Activated naive CD8-positive, alpha-beta T cell treated with anti-CD3 and anti-CD28 coated beads, Interleukin-2, amount 10 ng/mL, durations not matched to agents 7 days and 5 days (primary cell): ENCODE data around the gene YKT6. TPM values are rescaled to one million over a fixed set of nuclear protein-coding genes. Genes with fewer than 3 reads are reported as not detected.

Source experiments
- ATAC-seq: fragments of 150-1000 bp; cut with Tn5 transposase; one replicate; pipeline ENCODE4 v1.10.0; 2021; ENCODE audit warnings: low read depth, moderate library complexity
- POLR2A ChIA-PET: fragments of 350-600 bp; sonication (Branson Sonifier 250); formaldehyde crosslinking; loops from one replicate; lab custom pipeline; 2021; ENCODE audit warnings: antibody characterized with exemption; lab: Charles Lee
- DNase-seq: peaks from one replicate; pipeline ENCODE4 v3.0.0; 2021
- H3K27ac Mint-ChIP-seq: one replicate; pipeline ENCODE4 v1.8.0; 2022; ENCODE audit warnings: mild to moderate bottlenecking, mixed read lengths
- H3K27me3 Mint-ChIP-seq: one replicate; pipeline ENCODE4 v1.8.0; 2022; ENCODE audit warnings: mild to moderate bottlenecking, moderate library complexity, mixed read lengths
- H3K36me3 Mint-ChIP-seq: one replicate; pipeline ENCODE4 v1.8.0; 2021; ENCODE audit warnings: mild to moderate bottlenecking, mixed read lengths
- H3K4me1 Mint-ChIP-seq: one replicate; pipeline ENCODE4 v1.8.0; 2021; ENCODE audit warnings: mixed read lengths
- H3K4me3 Mint-ChIP-seq: one replicate; pipeline ENCODE4 v1.8.0; 2022; ENCODE audit warnings: mild to moderate bottlenecking, moderate library complexity, mixed read lengths
- H3K9me3 Mint-ChIP-seq: one replicate; pipeline ENCODE4 v1.8.0; 2021; ENCODE audit warnings: mixed read lengths
- total RNA-seq, 2 experiments: library from RNA; stranded (reverse); gene quantifications; one replicate each; pipeline ENCODE4 v1.2.3, GENCODE V29; 2021

YKT6 gene
- total RNA-seq, 2 experiments from 2014 or later, result 58.9 to 62.4 TPM

DNA sequence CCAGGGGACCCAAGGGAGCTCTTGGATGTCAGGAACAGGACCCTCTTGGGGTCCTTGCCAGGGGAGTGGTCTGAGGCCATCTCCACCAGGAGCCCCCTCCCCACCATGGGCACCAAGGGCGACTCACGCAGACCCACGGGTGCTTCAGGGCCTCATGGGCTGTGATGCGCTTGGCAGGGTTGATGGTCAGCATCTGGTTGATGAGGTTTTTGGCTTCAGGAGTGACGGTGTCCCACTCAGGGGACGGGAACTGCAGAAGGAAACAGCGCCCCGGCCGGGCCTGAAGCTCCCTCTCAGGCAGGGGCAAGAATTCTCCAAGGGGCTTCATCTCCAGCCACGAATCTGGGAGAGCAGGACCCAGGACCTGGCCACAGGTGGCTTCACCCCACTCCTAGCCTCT lies 41.3 kb downstream of the YKT6 start:
- ATAC-seq (no peak), DNase-seq (no peak)
- H3K4me1 Mint-ChIP-seq, result peaks cover 2% of the 10 kb centered on the region
- H3K27ac Mint-ChIP-seq, result no peak overlapping the region
- no peaks in the 10 kb centered on the region for H3K9me3 Mint-ChIP-seq
- POLR2A ChIA-PET, result interaction anchor here (1.4 to 2.1 kb wide), 2 partner anchors 16 to 323 kb away, joined by 6 to 7 read pairs; no protein-coding TSS in a partner anchor
- no peaks in the 10 kb centered on the region for H3K27me3 Mint-ChIP-seq
- H3K36me3 Mint-ChIP-seq, result no peaks in the 10 kb centered on the region
- H3K4me3 Mint-ChIP-seq, result no peak overlapping the region

DNA sequence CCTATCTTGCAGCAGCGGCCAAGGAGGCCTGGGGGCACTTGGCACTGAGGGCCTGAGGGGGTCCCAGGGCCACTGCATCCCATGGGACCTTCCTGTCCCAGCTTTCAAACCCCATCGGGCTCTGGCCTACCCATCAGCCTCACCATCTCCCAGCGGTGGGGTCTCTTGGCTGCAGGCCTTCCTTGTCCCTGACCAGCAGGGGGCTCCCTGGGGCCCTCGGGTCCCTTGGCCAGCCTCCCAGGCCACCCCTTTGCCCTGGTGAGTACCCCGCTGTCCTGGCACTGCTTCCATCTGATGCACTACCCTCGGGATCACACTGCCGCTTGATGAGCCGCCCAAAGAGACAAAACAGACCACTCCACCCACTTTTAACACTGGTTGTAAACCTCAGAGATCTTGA lies 43.5 kb downstream of the YKT6 start:
- POLR2A ChIA-PET, result interaction anchor here (0.9 kb wide), 1 partner anchor 14 kb away, joined by 3 read pairs; no protein-coding TSS in a partner anchor
- DNase-seq (peak; percentile 57), ATAC-seq (no peak)
- Mint-ChIP-seq H3K27ac (no peak overlapping the region), H3K27me3 (no peaks in the 10 kb centered on the region), H3K4me3 (no peak overlapping the region), H3K36me3 (no peaks in the 10 kb centered on the region), H3K4me1 (peaks cover 3% of the 10 kb centered on the region), H3K9me3 (no peaks in the 10 kb centered on the region)

DNA sequence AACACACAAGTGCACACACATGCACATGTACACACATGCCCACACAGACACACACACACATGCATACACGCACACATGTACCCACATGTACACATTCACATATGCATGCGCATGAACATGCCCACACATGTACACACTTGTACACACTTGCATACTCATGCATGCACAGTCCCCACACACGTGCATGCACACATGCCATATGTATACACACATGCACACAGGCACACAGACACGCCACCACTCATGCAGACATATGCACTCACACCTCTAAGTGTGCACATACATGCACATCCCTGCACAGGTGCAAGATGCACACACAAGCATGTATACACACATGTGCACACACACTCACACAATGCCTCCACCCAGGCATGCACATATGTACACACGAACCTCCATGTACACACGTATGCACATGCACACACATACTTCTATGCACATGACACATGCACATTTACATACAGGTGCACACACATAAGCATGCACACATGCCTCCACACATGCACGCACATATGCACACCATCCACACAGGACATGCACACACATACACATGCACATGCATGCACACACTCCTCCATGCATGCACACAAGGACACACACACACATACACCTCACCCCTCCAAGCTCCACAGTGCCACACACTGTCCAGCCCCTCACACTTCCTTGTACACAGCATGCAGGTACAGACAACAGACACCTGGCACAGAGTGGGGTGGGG lies 45.8 kb downstream of the YKT6 start:
- DNase-seq (no peak), ATAC-seq (no peak)
- Mint-ChIP-seq H3K27ac (no peak overlapping the region), H3K4me3 (no peak overlapping the region), H3K36me3 (no peaks in the 10 kb centered on the region), H3K4me1 (peaks cover 3% of the 10 kb centered on the region), H3K27me3 (no peaks in the 10 kb centered on the region), H3K9me3 (no peaks in the 10 kb centered on the region)
- POLR2A ChIA-PET, result no interaction called here

DNA sequence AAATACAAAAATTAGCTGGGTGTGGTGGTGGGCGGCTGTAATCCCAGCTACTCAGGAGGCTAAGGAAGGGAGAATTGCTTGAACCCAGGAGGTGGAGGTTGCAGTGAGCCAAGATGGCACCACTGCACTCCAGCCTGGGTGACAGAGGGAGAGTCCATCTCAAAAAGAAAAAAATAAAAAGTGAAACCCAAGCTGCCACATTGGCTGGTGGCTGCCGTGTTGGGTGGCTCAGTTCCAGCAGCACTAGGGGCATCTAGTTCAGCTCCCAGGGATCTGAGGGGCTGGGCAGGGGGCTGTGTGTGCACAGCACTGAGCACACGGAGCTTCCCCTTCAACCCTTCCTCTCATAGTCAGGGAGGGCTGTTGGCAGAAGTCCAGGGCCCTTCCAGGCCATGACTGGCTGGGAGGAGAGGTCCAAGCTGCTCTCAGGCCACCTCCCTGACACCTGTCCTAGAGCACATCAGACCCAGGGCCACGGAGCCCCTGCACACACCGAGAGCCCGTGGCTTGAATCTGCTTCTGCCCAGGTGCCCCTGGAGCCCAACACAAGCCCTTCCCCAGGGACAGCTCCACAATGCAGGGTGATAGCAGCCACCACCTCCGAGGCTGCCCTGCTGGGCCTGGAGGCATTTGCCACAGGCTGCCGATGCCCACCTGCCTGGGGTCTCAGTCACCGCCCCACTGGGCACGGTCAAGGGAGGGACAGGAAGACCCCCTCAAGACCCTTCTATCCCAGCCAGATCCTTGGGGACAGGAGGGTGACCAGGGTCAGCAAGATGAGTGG lies 47.3 kb downstream of the YKT6 start:
- ATAC-seq, result no peak
- Mint-ChIP-seq H3K36me3 (no peaks in the 10 kb centered on the region), H3K4me3 (no peak overlapping the region), H3K27me3 (no peaks in the 10 kb centered on the region), H3K4me1 (peaks cover 3% of the 10 kb centered on the region), H3K9me3 (no peaks in the 10 kb centered on the region), H3K27ac (no peak overlapping the region)
- no peak for DNase-seq
- POLR2A ChIA-PET, result no interaction called here

DNA sequence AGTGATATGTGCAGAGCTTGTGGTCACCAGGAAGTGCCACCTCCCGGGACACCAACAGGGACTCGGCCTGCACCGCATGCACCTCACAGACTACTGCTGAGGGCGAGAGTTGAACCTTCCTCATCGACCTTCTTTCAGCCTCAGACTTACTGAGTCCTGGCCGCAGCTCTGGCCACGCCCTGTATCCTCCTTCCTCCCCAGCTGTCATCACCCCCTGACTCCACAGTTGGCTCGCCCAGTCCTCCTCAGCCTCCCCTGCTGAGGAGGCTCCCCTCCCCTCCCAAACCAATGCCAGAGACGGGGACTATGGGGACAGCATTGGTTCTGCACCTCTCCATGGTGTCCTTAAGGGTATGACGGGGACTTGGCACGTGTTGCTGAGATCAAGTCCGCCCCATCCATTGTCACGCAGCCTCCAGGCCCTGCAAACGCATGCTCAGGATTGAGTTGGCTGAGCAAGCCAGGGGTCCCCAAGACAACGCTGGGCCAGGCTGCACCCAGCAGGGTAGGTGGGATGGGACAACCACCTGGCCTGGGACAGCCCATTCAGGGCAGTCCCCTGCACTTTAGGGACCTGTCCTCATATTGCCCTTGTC lies 49.0 kb downstream of the YKT6 start:
- no peak overlapping the region for H3K4me3 Mint-ChIP-seq
- POLR2A ChIA-PET, result no interaction called here
- no peaks in the 10 kb centered on the region for H3K36me3 Mint-ChIP-seq
- H3K4me1 Mint-ChIP-seq, result peaks cover 3% of the 10 kb centered on the region
- no peak overlapping the region for H3K27ac Mint-ChIP-seq
- DNase-seq, result no peak
- no peaks in the 10 kb centered on the region for H3K27me3 Mint-ChIP-seq
- no peak for ATAC-seq
- peaks cover 3% of the 10 kb centered on the region for H3K9me3 Mint-ChIP-seq

DNA sequence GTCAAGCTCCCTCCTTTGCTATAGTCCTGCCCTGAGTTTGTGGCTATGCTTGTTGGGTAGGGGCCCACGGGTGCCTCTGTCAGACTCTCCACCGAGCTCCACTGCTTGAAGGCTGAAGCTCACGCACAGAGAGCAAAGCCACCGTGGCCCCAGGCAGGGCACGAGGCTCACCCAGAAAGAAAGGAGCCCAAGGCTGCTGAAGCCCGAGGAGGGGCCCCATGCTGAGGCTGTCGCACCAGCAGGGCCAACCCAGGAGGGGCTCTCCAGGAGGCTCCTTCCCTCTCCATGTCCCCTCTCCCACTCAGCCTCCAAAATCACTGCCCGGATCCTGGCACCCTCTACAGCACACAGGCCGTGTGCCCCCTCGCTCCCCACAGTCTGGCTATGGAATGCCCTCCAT lies 50.5 kb downstream of the YKT6 start:
- no peak for ATAC-seq
- no peak for DNase-seq
- Mint-ChIP-seq H3K4me1 (peaks cover 4% of the 10 kb centered on the region), H3K9me3 (peaks cover 7% of the 10 kb centered on the region), H3K27me3 (no peaks in the 10 kb centered on the region), H3K27ac (no peak overlapping the region), H3K36me3 (no peaks in the 10 kb centered on the region), H3K4me3 (no peak overlapping the region)
- POLR2A ChIA-PET, result no interaction called here

DNA sequence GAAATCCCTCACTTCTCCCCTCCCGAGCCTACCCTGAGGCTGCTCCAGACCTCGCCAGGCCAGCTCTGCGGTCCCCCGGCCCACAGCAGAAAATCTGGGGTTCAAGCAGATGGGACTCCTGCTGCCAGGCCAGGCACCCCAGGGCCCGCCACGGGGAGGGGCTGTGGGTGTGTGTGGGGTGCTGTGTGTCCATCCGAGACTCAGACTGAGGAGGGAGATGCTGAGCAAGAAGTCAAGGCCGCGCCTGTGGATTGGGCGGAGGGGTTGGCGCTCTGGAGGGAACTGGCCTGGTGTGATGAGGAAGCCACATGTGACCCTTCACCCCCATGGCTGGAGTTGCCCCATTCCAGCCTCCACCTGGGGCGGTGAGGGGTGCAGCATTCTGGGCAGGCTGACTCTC lies 51.1 kb downstream of the YKT6 start:
- POLR2A ChIA-PET, result no interaction called here
- H3K27ac Mint-ChIP-seq, result no peak overlapping the region

DNA sequence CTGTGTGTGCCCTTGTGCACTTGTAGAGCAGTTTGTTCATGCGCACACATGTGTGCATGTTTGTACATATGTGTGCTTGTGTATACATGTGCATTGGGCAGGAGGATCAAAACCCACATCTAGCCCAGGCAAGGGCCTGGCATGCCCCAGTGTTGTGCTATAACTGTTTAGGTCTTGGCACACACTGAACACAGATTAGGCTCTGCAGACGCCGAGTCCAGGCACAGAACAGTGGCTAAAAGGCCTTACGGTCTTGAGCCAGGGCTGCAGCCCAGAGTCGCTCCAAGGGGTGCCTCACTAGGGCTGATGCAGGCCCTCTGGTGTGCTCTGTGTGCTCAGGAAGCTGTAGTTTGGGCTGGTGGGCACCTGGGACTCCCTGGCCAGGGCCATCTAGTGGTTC lies 55.7 kb downstream of the YKT6 start:
- Mint-ChIP-seq H3K4me3 (no peak overlapping the region), H3K4me1 (peaks cover 20% of the 10 kb centered on the region), H3K36me3 (no peaks in the 10 kb centered on the region), H3K27me3 (no peaks in the 10 kb centered on the region), H3K27ac (peak overlapping the region; percentile 96), H3K9me3 (peaks cover 7% of the 10 kb centered on the region)
- POLR2A ChIA-PET, result no interaction called here
- DNase-seq (no peak), ATAC-seq (no peak)

More for the DNA sequence above, 51.1 kb downstream of the YKT6 start:
- DNase-seq, result no peak
- no peak overlapping the region for H3K4me3 Mint-ChIP-seq
- H3K9me3 Mint-ChIP-seq, result peaks cover 7% of the 10 kb centered on the region
- ATAC-seq, result no peak
- no peaks in the 10 kb centered on the region for H3K27me3 Mint-ChIP-seq
- peaks cover 4% of the 10 kb centered on the region for H3K4me1 Mint-ChIP-seq
- H3K36me3 Mint-ChIP-seq, result no peaks in the 10 kb centered on the region

DNA sequence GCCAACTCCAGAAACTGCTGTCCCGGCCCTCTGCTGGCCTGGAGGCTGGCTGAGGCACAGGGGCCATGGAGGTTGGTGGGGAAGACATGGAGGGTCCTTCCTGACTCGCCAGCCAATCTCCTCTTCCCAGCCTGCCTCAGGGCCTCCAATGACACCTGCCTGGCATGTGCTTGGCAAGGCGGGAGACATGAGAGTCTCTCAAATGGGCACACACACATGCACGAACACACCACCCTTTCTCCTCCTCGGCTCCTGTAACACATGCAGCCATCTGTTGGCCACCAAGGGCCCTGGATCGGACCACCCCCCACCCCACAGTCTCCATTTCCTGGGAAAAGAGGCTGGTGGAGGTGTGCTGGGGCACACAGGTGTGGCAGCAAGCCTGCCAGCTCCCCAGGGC lies 56.4 kb downstream of the YKT6 start:
- Mint-ChIP-seq H3K4me3 (no peak overlapping the region), H3K4me1 (peaks cover 20% of the 10 kb centered on the region), H3K27me3 (no peaks in the 10 kb centered on the region), H3K27ac (peak overlapping the region; percentile 96), H3K36me3 (no peaks in the 10 kb centered on the region), H3K9me3 (peaks cover 7% of the 10 kb centered on the region)
- ATAC-seq (no peak), DNase-seq (no peak)
- POLR2A ChIA-PET, result interaction anchor here (1.0 to 1.8 kb wide), 7 partner anchors 11 to 309 kb away, joined by 3 to 9 read pairs (median 5); partner anchors contain the start of genes NUDCD3 and YKT6

DNA sequence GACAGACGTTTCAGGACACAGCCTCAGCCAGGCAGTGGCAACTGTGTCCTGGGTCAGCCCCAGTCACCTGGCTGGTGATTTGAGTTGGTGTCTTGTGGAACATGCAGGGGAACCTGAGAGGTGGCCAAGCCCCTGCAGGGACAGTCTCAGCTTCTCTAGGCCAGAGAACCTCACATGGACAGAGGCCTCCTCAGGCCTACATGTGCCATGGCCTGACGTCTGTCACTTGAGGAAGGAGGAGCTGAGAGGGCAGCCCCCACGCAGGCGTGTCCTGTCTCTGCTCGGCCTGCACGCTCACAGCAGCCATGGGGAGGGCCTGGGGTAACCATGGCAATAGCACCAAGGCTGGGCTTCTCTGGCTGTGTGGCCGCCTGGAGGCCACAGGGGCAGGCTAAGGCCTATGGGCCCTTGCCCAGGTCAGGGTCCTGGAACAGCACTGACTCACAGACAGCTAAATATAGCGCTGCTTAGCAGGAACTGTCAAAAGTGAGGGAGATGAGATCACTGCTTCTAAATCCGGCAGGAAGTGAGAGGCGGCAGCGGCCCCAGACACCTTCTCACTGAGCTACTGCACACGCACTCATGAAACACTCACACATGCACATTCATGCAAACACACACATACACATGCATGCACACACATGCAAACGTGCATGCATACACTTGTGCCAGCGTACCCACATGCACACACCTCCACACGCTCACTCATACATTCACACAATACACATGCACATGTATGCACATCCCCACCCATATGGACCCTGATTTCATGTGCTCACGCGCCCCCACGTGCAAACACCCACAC lies 57.0 kb downstream of the YKT6 start:
- peak; percentile 82 for DNase-seq
- H3K9me3 Mint-ChIP-seq, result peaks cover 7% of the 10 kb centered on the region
- no peaks in the 10 kb centered on the region for H3K27me3 Mint-ChIP-seq
- ATAC-seq, result peak; percentile 96
- POLR2A ChIA-PET, result interaction anchor here (0.6 to 1.8 kb wide), 16 partner anchors 11 to 609 kb away, joined by 3 to 9 read pairs (median 3); partner anchors contain the start of genes DDX56, NUDCD3, OGDH and YKT6
- H3K4me1 Mint-ChIP-seq, result peaks cover 20% of the 10 kb centered on the region
- H3K36me3 Mint-ChIP-seq, result no peaks in the 10 kb centered on the region
- H3K27ac Mint-ChIP-seq, result peak overlapping the region; percentile 96
- H3K4me3 Mint-ChIP-seq, result peak overlapping the region; percentile 49

DNA sequence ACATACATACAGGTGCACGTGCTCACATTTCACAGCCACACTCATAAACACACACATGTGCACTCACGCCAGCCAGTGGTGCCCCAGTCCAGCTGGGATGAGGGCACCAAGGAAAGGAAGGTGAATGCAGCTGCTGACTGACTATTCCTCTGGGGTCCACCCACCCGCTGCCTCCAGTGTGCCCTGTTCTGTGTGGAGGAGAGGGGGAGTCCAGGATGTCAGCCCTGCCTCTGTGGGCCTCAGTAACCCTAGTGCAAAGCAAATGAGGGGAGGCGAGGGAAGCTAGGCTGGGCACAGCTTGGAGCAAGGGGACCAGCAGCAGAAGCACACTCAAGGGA lies 57.6 kb downstream of the YKT6 start:
- H3K4me1 Mint-ChIP-seq, result peaks cover 20% of the 10 kb centered on the region
- ATAC-seq, result no peak
- POLR2A ChIA-PET, result interaction anchor here (0.6 to 1.8 kb wide), 15 partner anchors 10 to 610 kb away, joined by 3 to 9 read pairs (median 3); partner anchors contain the start of genes DDX56, NUDCD3, OGDH and YKT6

DNA sequence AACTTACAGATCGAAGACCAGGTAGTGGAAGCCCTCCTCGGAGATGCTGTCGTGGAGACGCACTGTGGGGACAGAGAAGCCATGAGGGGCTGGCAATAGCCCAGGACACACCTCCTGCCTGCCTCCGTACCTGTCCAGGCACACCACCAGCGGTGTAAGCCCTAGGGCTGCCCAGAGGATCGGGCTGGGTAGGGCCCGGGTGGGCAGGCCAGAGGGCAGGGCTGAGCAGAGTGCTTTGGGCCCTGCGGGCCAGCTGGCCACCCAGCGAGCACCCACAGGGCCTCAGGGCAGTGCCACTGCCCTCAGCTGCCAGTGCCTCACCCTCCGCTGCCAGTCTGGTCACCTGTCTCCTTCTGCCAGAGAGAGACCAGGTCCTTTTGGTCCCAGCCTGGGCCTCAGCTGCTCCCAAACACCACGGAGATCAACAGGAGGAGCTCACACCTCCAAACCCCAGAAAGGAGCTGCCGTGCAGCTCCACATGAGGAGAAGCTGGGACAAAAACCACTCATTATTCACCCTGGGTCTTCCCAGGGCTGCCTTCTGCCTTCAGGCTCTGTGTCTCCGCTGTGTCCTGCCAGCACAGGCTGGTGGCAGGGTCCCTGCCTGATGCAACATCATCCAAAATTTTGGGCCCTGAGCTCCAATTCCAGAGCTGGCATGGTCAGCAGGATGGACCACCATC lies 58.2 kb downstream of the YKT6 start:
- peaks cover 7% of the 10 kb centered on the region for H3K9me3 Mint-ChIP-seq
- POLR2A ChIA-PET, result interaction anchor here (1.2 to 1.8 kb wide), 7 partner anchors 14 to 347 kb away, joined by 3 to 9 read pairs (median 3); partner anchors contain the start of genes DDX56, NUDCD3 and OGDH
- DNase-seq, result no peak
- no peaks in the 10 kb centered on the region for H3K27me3 Mint-ChIP-seq
- no peaks in the 10 kb centered on the region for H3K36me3 Mint-ChIP-seq
- peak overlapping the region; percentile 72 for H3K27ac Mint-ChIP-seq
- ATAC-seq, result no peak
- peak overlapping the region; percentile 49 for H3K4me3 Mint-ChIP-seq
- H3K4me1 Mint-ChIP-seq, result peaks cover 20% of the 10 kb centered on the region

More for the DNA sequence above, 57.6 kb downstream of the YKT6 start:
- Mint-ChIP-seq H3K4me3 (peak overlapping the region; percentile 49), H3K27me3 (no peaks in the 10 kb centered on the region), H3K36me3 (no peaks in the 10 kb centered on the region), H3K27ac (peak overlapping the region; percentile 96), H3K9me3 (peaks cover 7% of the 10 kb centered on the region)
- peak; percentile 44 for DNase-seq
